Peyer's patch (tissue), 4 donors: ENCODE measurements around the gene LTB4R. TPM values are rescaled to one million over a fixed set of nuclear protein-coding genes. Genes with fewer than 3 reads are reported as not detected.

ENCODE experiments used
- DNase-seq, 3 donors: peaks; one replicate each; pipeline ENCODE4 v3.0.0-alpha.2; 2017 to 2019
- H3K27ac ChIP-seq, 4 donors: fragments of 200-600 bp; sonication (generic); one replicate each; pipeline ENCODE4 v1.5.1; 2016 to 2019
- H3K27me3 ChIP-seq, 2 donors: fragments of 200-600 bp; sonication (generic); one replicate each; pipeline ENCODE4 v1.5.1; 2019
- H3K36me3 ChIP-seq, 3 donors: fragments of 200-600 bp; sonication (generic); one replicate each; pipeline ENCODE4 v1.5.1; 2016 to 2019
- H3K4me1 ChIP-seq, 4 donors: fragments of 200-600 bp; sonication (generic); one replicate each; pipeline ENCODE4 v1.5.1; 2016 to 2019
- H3K4me3 ChIP-seq, 4 donors: fragments of 200-600 bp; sonication (generic); 1 replicate in 3 of 4; 2 replicates in 1 of 4; pipeline ENCODE4 v1.5.1; 2016 to 2019; ENCODE audit warnings: mild to moderate bottlenecking in 1 of 4
- H3K9me3 ChIP-seq, 4 donors: fragments of 200-600 bp; sonication (generic); one replicate each; pipeline ENCODE4 v1.5.1; 2016 to 2019; ENCODE audit warnings: mild to moderate bottlenecking in 1 of 4
- POLR2A ChIP-seq, 2 donors: fragments of 450-650 bp; IDR thresholded peaks; one replicate each; pipeline ENCODE4 v1.5.1; 2017; ENCODE audit warnings: antibody characterized with exemption in 2 of 2, mild to moderate bottlenecking in 2 of 2, moderate library complexity in 2 of 2
- total RNA-seq, 4 donors: library from RNA; depleted of rRNA; stranded (reverse); fragments of >200 nt; gene quantifications; one replicate each; pipeline ENCODE4 v1.1.0, GENCODE V29; 2016
- TF ChIP-seq, protein P1 (sequence below), 6 experiments: fragments of 450-650 bp in 4 of 6; fragments of 200-600 bp in 2 of 6; sonication (generic) in 1 of 6; IDR thresholded peaks; one replicate each; pipeline ENCODE4 v1.5.1; 2017 to 2019; ENCODE audit warnings: antibody characterized with exemption in 6 of 6, mild to moderate bottlenecking in 3 of 6, moderate library complexity in 1 of 6

Gene LTB4R
- total RNA-seq, 4 donors from 2014 or later, result 5.1 to 28.5 (median 10.1) TPM

DNA sequence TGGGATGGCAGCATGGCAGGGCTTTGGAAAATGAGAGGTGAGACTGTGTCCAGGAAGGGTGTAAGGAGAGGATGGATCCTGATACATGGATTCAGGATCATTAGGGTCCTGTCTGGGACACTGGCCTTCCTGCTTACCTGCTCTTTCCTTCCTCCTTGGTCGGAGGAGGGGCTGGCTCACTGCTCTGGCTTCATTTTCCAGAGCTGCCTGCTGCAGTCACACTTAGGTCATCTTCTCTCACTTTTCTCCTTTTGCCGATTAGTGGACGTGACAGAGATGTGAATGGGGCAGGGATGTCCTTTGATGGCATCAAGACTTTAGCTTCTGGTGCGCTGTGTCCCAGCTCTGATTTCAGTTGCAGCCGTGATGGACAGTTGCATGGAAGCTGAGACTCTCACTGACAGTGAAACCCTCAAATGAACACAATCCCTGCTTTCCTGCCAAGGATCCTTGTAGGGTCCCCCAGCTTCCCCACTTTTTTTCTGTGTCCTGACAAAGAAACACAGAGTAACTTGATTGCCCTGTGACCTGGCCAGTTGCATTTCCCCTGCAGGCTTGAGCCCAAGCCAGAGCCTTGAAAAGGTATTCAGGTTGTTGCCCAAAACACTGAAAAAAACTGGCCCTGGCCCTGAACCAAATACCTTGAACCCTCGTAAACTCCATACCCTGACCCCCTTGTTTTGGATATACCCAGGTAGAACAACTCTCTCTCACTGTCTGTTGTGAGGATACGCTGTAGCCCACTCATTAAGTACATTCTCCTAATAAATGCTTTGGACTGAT, 2.8 kb upstream of the LTB4R start:
- H3K4me3 ChIP-seq, result peak overlapping the region in 1 of 4 donors; percentile 14
- TF ChIP-seq, protein P1, sequence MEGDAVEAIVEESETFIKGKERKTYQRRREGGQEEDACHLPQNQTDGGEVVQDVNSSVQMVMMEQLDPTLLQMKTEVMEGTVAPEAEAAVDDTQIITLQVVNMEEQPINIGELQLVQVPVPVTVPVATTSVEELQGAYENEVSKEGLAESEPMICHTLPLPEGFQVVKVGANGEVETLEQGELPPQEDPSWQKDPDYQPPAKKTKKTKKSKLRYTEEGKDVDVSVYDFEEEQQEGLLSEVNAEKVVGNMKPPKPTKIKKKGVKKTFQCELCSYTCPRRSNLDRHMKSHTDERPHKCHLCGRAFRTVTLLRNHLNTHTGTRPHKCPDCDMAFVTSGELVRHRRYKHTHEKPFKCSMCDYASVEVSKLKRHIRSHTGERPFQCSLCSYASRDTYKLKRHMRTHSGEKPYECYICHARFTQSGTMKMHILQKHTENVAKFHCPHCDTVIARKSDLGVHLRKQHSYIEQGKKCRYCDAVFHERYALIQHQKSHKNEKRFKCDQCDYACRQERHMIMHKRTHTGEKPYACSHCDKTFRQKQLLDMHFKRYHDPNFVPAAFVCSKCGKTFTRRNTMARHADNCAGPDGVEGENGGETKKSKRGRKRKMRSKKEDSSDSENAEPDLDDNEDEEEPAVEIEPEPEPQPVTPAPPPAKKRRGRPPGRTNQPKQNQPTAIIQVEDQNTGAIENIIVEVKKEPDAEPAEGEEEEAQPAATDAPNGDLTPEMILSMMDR (IDR thresholded peaks at IDR 0.05), result no peak
- no peak for TF ChIP-seq POLR2A (IDR thresholded peaks at IDR 0.05)
- DNase-seq, result no peak
- peaks cover 0 to 39% (median 0%) of the 10 kb centered on the region in 3 donors for H3K36me3 ChIP-seq
- H3K9me3 ChIP-seq, result no peaks in the 10 kb centered on the region
- H3K4me1 ChIP-seq, result peaks cover 8 to 49% (median 22%) of the 10 kb centered on the region in 4 donors
- no peaks in the 10 kb centered on the region for H3K27me3 ChIP-seq
- H3K27ac ChIP-seq, result peak overlapping the region in 3 of 4 donors; percentile 2 to 94 (median 82)

DNA sequence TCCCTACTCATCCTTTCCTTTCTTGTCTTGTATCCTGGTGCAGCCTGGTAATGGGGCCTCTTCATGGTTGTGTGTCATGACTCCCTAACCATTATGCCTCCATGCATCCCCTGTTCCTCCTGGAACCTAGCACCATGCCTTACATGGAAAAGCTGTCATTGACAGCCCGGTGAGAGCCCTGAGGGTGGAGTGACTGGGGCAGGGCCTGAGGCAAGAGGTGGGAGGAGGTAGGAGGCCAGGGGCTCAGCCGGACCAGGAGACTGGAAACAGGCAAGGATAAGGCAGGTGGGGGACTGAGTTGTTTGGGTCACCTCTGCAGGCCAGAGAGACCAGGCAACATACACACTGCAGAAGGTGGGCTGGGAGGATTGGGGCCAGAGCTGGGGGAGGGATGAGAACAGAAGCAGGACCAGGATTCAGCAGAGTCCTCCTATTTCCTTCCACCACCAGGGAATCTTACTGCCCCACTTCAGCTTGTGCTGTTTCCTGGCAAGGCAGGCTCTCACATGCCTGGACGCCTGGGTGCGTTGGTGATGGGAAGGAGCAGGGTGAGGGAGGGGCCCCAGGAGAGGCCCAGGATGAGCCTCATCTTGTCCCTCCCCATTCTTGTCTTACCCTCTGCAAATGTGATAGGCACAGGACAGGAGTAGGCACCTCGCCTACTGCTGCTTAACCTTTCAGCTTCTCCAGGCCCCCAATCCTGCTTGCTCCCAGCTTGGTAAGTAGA, 1.6 kb upstream of the LTB4R start, which contains the start of gene LTB4R2:
TSS of gene LTB4R2 (plus strand) at position 603 of the 727 bp plus-strand sequence. CDS start 525 bp downstream, outside the sequence.
- no peaks in the 10 kb centered on the region for H3K9me3 ChIP-seq
- peaks cover 0 to 27% (median 0%) of the 10 kb centered on the region in 3 donors for H3K36me3 ChIP-seq
- no peaks in the 10 kb centered on the region for H3K27me3 ChIP-seq
- TF ChIP-seq, protein P1 (IDR thresholded peaks at IDR 0.05), result no peak
- TF ChIP-seq POLR2A (IDR thresholded peaks at IDR 0.05), result no peak
- peaks cover 8 to 57% (median 27%) of the 10 kb centered on the region in 4 donors for H3K4me1 ChIP-seq
- H3K4me3 ChIP-seq, result peak within 1 kb of the TSS; percentile 44 to 64 (median 58)
- DNase-seq, result no peak
- H3K27ac ChIP-seq, result peak within 1 kb of the TSS; percentile 62 to 96 (median 85)

DNA sequence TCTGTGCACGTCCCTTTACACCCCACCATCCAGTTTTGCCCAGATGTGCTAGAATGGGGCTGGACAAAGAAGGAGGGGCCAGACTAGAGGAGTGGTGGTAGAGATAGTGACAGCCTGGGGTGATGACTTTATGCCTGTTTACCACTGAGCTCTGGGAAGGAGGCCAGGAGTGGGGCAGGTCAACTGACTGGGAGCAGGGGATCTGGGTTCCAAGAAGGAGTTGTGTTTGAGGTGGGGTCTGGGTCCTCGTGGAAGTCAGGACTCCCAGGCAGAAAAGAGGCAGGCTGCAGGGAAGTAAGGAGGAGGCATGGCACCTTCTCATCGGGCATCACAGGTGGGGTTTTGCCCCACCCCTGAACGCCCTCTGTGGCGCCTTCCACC, 1.0 kb upstream of the LTB4R start:
- H3K4me1 ChIP-seq, result peaks cover 8 to 63% (median 27%) of the 10 kb centered on the region in 4 donors
- H3K4me3 ChIP-seq, result peak overlapping the region; percentile 44 to 64 (median 58)
- TF ChIP-seq POLR2A (IDR thresholded peaks at IDR 0.05), result no peak
- no peaks in the 10 kb centered on the region for H3K27me3 ChIP-seq
- peaks cover 0 to 22% (median 0%) of the 10 kb centered on the region in 3 donors for H3K36me3 ChIP-seq
- peak overlapping the region; percentile 62 to 96 (median 85) for H3K27ac ChIP-seq
- DNase-seq, result no peak
- no peaks in the 10 kb centered on the region for H3K9me3 ChIP-seq

DNA sequence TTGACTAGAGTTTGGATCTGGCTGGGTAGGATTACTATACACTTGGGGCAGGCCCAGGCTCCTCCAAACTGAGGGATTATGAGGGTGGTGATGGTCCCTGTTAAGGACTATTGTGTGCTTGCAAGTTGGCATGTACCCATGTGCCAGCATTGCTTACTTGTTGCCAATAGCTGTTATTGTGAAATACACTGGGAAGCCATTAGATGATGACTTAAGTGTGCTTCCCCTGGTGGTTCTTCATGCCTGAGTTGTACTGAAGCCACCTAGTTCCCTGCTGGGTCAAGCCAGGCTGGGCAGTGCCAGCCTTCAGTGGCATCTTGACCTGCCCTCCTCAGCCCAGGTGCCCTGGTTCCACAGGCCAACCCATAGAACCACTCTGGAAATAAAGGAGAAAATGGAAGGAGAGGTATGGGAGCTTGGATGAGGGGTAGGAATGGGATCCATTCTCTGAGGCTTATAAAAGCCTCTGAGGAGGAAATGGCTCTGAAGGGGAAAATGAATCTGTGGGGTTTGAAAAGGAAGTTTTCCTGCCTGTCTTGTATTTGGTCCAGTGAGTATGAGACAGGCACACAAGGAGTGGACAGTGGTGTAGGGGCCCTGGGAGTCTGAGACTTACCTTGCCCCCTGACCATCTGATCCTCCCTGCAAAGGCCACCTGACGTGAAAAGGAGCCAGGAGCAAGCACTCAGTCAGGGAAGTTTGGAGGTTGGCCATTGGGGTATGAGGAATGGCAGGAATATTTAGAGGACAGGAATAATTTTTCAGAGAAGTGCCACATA, 724 bp downstream of the LTB4R start:
- DNase-seq, result no peak
- H3K4me1 ChIP-seq, result peaks cover 8 to 79% (median 27%) of the 10 kb centered on the region in 4 donors

DNA sequence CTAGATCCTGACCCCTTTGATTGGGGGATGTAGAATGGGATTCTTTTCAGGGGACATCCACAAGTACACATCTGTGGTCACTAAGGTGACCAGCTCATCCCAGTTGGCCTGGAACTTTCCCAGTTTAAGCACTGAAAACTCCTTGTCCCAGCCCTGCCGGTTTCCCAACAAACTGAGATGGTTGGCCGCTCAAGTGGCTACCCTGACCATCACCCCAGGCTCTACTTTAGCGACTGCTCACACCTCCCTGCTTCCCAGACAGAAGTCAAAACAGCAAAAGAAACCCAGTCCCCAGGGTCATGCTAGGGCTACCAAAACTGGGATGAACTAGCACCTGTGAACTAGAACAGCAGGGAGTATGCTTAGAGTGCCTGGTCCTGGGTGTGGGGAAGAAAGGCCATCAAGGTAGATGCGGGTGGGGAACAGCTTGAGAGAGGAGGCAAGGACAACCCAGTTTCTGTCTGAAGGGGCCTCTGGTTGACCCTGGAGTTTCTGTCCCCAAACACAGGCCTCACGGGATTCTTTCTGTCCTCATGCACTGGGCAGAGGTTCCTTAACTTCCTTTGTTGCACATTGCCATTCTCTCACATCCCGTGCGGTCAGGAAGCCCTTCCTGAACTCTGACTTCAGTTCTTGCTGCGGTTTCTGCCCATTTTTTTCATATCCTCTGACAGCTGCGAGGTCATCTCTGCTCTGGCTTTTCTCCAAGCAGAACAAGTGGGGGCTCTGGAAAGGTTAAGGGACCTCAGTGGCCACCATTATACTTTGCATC, 1.6 kb downstream of the LTB4R start:
- Histone ChIP-seq H3K27ac (peak overlapping the region; percentile 49 to 96 (median 85)), H3K4me1 (peaks cover 8 to 75% (median 27%) of the 10 kb centered on the region in 4 donors), H3K27me3 (no peaks in the 10 kb centered on the region), H3K9me3 (no peaks in the 10 kb centered on the region), H3K36me3 (no peaks in the 10 kb centered on the region), H3K4me3 (no peak overlapping the region)
- TF ChIP-seq, protein P1 (IDR thresholded peaks at IDR 0.05), result no peak
- no peak for TF ChIP-seq POLR2A (IDR thresholded peaks at IDR 0.05)
- peak in 2 of 3 donors; percentile 76 to 89 for DNase-seq

More for the DNA sequence above, 724 bp downstream of the LTB4R start:
- peaks cover 0 to 4% (median 0%) of the 10 kb centered on the region in 3 donors for H3K36me3 ChIP-seq
- peak overlapping the region; percentile 62 to 96 (median 85) for H3K27ac ChIP-seq
- TF ChIP-seq, protein P1 (IDR thresholded peaks at IDR 0.05), result no peak
- TF ChIP-seq POLR2A (IDR thresholded peaks at IDR 0.05), result no peak
- peak overlapping the region; percentile 44 to 64 (median 58) for H3K4me3 ChIP-seq
- H3K27me3 ChIP-seq, result no peaks in the 10 kb centered on the region
- no peaks in the 10 kb centered on the region for H3K9me3 ChIP-seq
